Endodermal cell (in vitro differentiated cells): Measurements from ENCODE around the gene EFNA5. TPM values are rescaled to one million over a fixed set of nuclear protein-coding genes. Genes with fewer than 3 reads are reported as not detected.

Experiments
- DNase-seq: peaks from one replicate; pipeline ENCODE4 v3.0.0-alpha.2; 2017
- H3K27ac ChIP-seq: 2 replicates; pipeline ENCODE4 v1.5.1; 2013; ENCODE audit warnings: mild to moderate bottlenecking, low read depth, low read length, moderate library complexity
- H3K27me3 ChIP-seq: 2 replicates; pipeline ENCODE4 v1.6.1; 2013; ENCODE audit warnings: mild to moderate bottlenecking, low read length, moderate library complexity; ENCODE audit not compliant: insufficient read depth, control insufficient read depth, poor library complexity, severe bottlenecking
- H3K36me3 ChIP-seq: 2 replicates; pipeline ENCODE4 v1.7.0; 2013; ENCODE audit warnings: mild to moderate bottlenecking, low read length, moderate library complexity; ENCODE audit not compliant: control insufficient read depth, insufficient read depth
- H3K4me1 ChIP-seq: one replicate; pipeline ENCODE4 v1.7.0; 2013; ENCODE audit warnings: low read length; ENCODE audit not compliant: control insufficient read depth, insufficient read depth
- H3K4me3 ChIP-seq: 2 replicates; pipeline ENCODE4 v1.5.1; 2013; ENCODE audit warnings: mild to moderate bottlenecking, low read length, moderate library complexity
- H3K9ac ChIP-seq: 2 replicates; pipeline ENCODE4 v1.6.1; 2013; ENCODE audit warnings: mild to moderate bottlenecking, low read length, moderate library complexity; ENCODE audit not compliant: poor library complexity, severe bottlenecking; ENCODE audit errors: extremely low read depth
- H3K9me3 ChIP-seq: 2 replicates; pipeline ENCODE4 v1.6.1; 2013; ENCODE audit warnings: mild to moderate bottlenecking, low read length, moderate library complexity; ENCODE audit not compliant: control insufficient read depth
- H3K27ac Mint-ChIP-seq: 2 replicates; pipeline ENCODE4 v1.8.0; 2020; ENCODE audit warnings: mixed read lengths
- H3K27me3 Mint-ChIP-seq: 2 replicates; pipeline ENCODE4 v1.8.0; 2021; ENCODE audit warnings: mild to moderate bottlenecking, mixed read lengths; ENCODE audit not compliant: insufficient read depth
- H3K36me3 Mint-ChIP-seq: 2 replicates; pipeline ENCODE4 v1.8.0; 2020; ENCODE audit warnings: low read depth, mixed read lengths
- H3K4me1 Mint-ChIP-seq: 2 replicates; pipeline ENCODE4 v1.8.0; 2020; ENCODE audit warnings: mixed read lengths
- H3K4me3 Mint-ChIP-seq: 2 replicates; pipeline ENCODE4 v1.8.0; 2020; ENCODE audit warnings: mild to moderate bottlenecking, moderate library complexity, mixed read lengths
- H3K9me3 Mint-ChIP-seq: 2 replicates; pipeline ENCODE4 v1.8.0; 2020; ENCODE audit warnings: mild to moderate bottlenecking, mixed read lengths
- CTCF ChIP-seq: fragments of 200-600 bp; sonication (generic); conservative IDR thresholded peaks from 2 replicates; pipeline ENCODE4 v1.5.0; 2021; ENCODE audit warnings: antibody characterized with exemption, mild to moderate bottlenecking
- WGBS, 2 experiments: methylation state at CpG; one replicate each; pipeline versions ENCODE4 v1.1.5 to v1.1.7; 2013; ENCODE audit warnings: missing lambda C conversion rate in 2 of 2, mixed read lengths in 1 of 2; ENCODE audit not compliant: insufficient coverage in 1 of 2, insufficient read length in 1 of 2; 5-methylcytosine and 5-hydroxymethylcytosine counted together
- total RNA-seq, 2 donors: library from RNA; stranded (reverse); fragmentation: NEBNext Ultra II Directional in 1 of 2; extraction: Animal tissue kit (Norgen Biotek cat#: 25700) in 1 of 2; gene quantifications; 2 replicates in 1 of 2; 3 replicates in 1 of 2; pipeline ENCODE4 v1.2.1, GENCODE V29; 2021

EFNA5 gene
- total RNA-seq, 2 donors from 2014 or later: 53.3 to 63.1 TPM

GRCh38 chr5:107566986-107567385 lies 103.8 kb downstream of the EFNA5 start:
- Histone ChIP-seq H3K4me3 (peak overlapping the region; percentile 59), H3K36me3 (peaks cover 5% of the 10 kb centered on the region), H3K27me3 (no peaks in the 10 kb centered on the region), H3K9me3 (no peaks in the 10 kb centered on the region), H3K4me1 (peaks cover 57% of the 10 kb centered on the region), H3K9ac (no peak overlapping the region), H3K27ac (no peak overlapping the region)
- no peaks in the 10 kb centered on the region for H3K27me3 Mint-ChIP-seq
- H3K27ac Mint-ChIP-seq: no peak overlapping the region
- WGBS, 2 experiments: 70% methylated on average over 2 of the region's 2 CpGs; no CpG with 5 or more reads in 1 of the 2 experiments
- H3K4me3 Mint-ChIP-seq: no peak overlapping the region
- no peaks in the 10 kb centered on the region for H3K9me3 Mint-ChIP-seq
- H3K4me1 Mint-ChIP-seq: peaks cover 65% of the 10 kb centered on the region
- TF ChIP-seq CTCF: no peak
- H3K36me3 Mint-ChIP-seq: no peaks in the 10 kb centered on the region
- no peak for DNase-seq

GRCh38 chr5:107565791-107566767 lies 104.7 kb downstream of the EFNA5 start:
- DNase-seq: no peak
- Histone ChIP-seq H3K4me1 (peaks cover 49% of the 10 kb centered on the region), H3K36me3 (peaks cover 5% of the 10 kb centered on the region), H3K9ac (no peak overlapping the region), H3K27me3 (no peaks in the 10 kb centered on the region), H3K4me3 (peak overlapping the region; percentile 59), H3K27ac (peak overlapping the region; percentile 78), H3K9me3 (no peaks in the 10 kb centered on the region)
- Mint-ChIP-seq H3K9me3 (no peaks in the 10 kb centered on the region), H3K4me3 (peak overlapping the region; percentile 29), H3K36me3 (no peaks in the 10 kb centered on the region), H3K27me3 (no peaks in the 10 kb centered on the region), H3K4me1 (peaks cover 56% of the 10 kb centered on the region), H3K27ac (peak overlapping the region; percentile 32)
- 35 to 53% methylated on average over 6 to 10 of the region's 10 CpGs for WGBS, 2 experiments
- no peak for TF ChIP-seq CTCF

GRCh38 chr5:107564931-107565372 lies 105.8 kb downstream of the EFNA5 start:
- Histone ChIP-seq H3K9ac (no peak overlapping the region), H3K9me3 (no peaks in the 10 kb centered on the region), H3K4me3 (peak overlapping the region; percentile 51), H3K27me3 (no peaks in the 10 kb centered on the region), H3K36me3 (peaks cover 5% of the 10 kb centered on the region), H3K27ac (no peak overlapping the region), H3K4me1 (peaks cover 40% of the 10 kb centered on the region)
- no peaks in the 10 kb centered on the region for H3K36me3 Mint-ChIP-seq
- H3K4me1 Mint-ChIP-seq: peaks cover 51% of the 10 kb centered on the region
- H3K27ac Mint-ChIP-seq: no peak overlapping the region
- no peak for DNase-seq
- 87 to 100% methylated on average over 2 to 4 of the region's 4 CpGs for WGBS, 2 experiments
- no peaks in the 10 kb centered on the region for H3K27me3 Mint-ChIP-seq
- no peak overlapping the region for H3K4me3 Mint-ChIP-seq
- no peak for TF ChIP-seq CTCF
- no peaks in the 10 kb centered on the region for H3K9me3 Mint-ChIP-seq
